GM19324 (cell line): ENCODE measurements around the gene SRCIN1.

Source experiments
- ATAC-seq: cut with Tn5 transposase; IDR thresholded peaks from one replicate; pipeline ENCODE4 v1.9.1; 2021; ENCODE audit warnings: mild to moderate bottlenecking, moderate library complexity; ENCODE audit not compliant: unreplicated experiment, low FRiP score

SRCIN1 gene

GRCh38 chr17:38617074-38617860 lies 11.5 kb upstream of the SRCIN1 start:
- ATAC-seq, result no peak

- ATAC-seq, result no peak
Observed at GRCh38 chr17:38616361-38616760, 10.6 kb upstream of the SRCIN1 start.

DNA sequence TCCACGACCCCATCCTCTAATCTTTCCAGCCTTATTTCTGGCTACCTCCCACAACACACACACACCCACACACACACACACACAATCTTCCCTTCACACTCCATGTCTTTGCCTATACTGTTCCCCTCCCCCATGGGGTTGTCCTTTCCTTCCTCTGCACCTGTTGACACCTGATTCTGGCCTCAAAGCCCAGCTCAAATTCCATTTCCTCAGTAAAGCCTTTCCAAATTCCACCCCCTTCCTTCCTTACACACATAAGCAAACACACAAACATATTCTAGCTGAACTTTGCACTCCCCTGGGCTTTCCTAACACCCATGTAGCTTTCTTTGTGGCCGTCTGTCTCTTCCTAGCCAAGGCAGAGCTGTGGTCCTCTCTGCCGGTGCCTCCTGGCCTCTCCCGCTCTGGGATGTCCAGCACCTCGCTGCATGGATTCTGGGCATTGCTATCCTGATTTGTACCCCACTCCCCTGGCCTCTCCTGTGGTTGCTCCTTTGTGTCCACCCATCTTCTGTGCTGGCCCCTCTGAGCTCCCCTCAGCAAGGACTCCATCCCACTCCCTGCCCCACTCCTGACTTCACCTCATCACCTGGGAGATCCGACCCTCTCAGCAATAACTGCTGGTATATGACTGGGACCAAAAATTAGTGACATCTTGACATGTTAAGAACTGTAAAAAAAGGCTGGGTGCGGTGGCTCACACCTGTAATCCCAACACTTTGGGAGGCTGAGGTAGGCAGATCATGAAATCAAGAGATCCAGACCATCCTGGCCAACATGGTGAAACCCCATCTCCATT lies 8.4 kb upstream of the SRCIN1 start:
- no peak for ATAC-seq

DNA sequence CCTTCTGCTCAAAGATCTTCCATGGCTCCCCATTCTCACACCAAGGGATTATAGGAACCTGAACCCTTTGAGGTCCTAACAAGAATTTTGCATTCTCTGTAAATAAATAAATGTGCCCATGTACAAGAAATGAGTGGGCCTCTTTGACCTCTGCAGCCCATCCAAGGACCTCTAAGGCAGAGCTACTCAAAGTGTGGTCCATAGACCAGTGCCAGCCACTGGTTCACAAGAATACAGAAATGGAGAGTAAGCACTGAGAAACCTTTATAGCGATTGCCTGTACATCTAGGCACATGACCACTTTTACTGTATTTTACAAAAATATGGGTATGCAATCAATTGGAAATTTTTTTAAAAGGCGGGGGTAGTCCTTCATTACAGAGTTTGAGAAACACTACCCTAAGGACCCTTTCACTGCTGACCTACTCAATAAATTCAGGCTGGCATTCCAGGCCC lies 7.8 kb upstream of the SRCIN1 start:
- ATAC-seq, result no peak

DNA sequence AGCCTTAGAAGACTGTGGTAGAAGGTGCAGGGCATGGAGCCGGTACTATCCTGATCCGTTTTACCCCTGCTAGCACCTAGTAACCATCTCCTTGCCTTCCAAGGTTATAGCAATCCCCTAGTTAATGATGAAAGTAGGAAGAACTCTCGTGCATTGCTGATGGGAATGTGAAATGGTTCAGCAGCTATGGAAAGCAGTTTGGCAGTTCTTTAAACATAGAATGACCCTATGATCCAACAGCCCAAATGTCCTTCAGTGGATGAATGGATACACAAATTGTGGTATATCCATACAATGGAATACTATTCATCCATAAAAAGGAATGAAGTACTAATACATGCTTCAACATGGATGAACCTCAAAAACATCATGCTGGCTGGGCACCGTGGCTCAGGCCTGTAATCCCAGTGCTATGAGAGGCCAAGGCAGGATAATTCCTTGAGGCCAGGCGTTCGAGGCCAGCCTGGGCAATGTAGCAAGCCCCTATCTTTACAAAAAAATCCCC lies 6.2 kb upstream of the SRCIN1 start:
- ATAC-seq, result no peak

DNA sequence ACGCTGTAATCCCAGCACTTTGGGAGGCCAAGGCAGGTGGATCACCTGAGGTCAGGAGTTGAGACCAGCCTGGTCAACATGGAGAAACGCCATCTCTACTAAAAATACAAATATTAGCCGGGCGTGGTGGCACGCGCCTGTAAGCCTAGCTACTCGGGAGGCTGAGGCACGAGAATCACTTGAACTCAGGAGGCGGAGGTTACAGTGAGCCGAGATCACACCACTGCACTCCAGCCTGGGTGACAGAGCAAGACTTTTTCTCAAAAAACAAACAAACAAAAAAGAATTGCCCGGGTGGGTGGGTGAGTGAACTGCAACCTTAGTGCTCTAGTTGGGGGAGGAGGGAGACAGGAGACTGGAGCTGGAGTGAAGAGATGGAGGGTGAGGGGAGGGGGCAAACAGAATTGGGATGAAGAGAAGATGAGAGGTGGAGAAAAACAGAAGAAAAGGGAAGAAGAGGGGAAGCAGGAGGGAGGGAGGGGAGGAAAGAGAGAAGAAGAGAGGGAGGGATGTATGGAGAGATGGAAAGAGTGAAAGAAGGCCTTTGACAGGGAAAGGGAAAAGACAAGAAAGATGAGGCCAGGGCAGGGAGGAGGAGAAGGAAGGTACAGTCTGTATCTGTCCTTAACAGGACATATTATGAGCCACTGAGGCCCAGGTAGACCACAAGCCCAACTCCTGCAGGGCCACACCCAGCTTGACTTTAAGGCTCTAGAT lies 5.5 kb upstream of the SRCIN1 start:
- ATAC-seq, result no peak

GRCh38 chr17:38609280-38610031 lies 3.7 kb upstream of the SRCIN1 start:
- ATAC-seq, result no peak

DNA sequence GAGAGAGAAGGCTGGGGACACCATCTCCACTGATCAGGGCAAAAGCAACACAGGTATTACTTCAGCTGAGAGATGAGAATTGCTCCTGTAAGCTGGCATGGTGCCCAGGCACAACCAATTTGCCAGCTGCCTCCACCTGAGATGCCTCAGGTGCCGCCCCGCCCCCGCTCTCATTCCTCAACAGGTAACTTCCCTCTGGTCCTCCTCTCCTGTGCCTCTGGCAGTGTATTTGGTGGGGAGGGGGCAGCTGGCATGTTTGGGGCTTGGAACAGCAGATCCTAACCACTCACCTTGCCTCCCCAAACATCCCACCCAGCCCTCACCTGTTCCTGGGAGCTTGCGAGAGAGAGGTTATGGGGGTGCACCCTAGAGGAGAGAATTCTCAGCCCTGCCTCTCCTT lies 2.9 kb upstream of the SRCIN1 start:
- no peak for ATAC-seq

DNA sequence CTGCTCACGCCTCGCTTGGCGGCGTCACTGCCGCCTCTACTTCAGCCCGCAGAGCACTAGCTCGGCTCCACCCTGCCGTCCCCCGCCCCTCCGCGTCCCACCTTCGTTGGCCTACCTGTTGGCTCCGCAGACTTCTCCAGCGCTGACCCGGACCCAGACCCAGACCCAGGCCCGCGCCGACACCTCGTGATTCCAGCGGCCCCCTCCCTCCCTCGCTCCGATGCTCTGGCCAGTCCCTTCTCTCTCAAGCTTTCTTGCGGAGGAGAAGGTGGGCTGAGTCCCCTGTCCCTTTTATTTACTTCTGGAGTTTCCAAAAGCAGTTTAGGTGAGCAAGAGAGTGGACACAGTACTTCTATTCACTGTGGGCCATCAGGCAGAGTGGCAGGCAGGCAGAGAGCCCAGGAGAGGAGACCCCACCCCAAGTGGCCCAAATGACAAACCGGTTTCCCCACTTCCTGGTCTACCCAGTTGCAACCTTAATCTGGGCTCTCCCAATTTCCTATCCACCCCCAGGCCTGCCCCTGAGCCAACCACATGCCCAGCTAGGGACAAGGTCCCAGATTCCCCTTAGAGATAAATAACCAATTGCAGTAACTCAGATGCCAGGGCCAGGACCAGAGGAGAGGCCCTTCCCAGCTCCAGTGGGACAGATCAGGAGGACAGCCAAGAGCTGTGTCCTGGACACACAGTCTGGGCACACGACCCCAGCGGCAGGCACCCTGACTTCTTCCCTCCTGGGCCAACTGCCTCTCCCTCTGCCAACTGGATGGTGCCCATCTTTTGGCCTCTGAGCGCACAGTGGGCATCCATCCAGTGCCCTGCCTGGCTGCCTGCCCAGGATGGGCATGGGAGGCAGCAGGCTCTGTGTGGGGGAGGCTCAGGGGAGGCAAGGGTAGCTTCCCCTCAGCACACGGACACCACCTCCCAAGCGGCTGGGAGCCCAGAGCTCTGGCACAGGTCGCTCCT lies 1.2 kb upstream of the SRCIN1 start:
- ATAC-seq, result no peak

DNA sequence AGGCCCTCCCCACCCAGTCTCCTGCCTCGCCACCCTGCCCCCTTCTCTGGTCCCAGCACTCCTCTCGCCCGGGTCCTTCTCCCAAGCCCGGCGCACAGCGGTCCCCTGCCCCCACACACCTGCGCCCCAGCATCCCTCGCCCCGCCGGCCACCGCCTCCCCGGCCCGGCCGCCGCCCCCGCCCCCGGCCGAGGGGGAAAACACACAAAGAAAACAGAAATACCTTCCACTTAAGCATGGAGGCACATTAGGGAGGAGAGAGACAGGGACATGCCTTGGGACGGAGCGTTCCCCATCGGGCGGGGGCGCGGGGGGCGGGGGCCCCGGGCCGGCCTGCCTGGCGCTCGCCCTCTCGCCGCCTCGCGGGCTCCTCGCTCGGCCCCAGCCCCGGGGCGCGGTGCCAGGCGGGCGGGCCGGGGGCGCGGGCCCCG lies 326 bp downstream of the SRCIN1 start:
- ATAC-seq, result no peak

- no peak for ATAC-seq
Observed at GRCh38 chr17:38604479-38605403, 1.0 kb downstream of the SRCIN1 start.

DNA sequence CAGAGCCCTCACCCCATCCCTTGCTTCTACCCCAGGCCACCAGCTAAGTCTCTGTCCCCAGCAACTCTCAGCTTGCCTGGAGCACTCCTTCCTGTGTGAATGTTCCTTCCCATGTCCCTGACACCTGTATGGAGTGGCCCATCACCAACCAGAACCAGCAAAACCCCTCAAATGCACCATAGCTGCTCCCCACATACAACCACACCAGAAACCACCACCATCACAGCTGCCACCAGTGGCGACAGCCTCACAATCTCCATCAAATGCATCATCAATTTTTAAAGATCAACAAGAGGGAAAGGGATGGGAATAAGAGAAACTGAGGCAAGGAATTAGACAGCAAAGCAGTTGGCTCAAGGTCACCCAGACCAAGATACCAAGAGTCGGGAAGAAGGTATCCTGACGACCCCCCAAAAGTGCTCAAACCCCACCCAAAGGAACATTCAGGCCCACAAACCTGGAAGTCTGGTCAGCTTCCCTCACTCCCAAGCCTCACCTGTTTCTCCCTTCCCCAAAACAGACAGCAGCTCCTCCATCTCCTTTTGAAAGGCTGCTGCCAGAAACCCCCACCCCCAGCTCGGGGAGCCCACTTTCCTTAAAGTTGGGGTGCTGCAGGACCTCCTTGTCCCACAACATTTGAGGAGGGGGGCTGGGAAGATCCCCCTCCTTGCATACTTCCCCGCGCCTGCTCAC lies 1.8 kb downstream of the SRCIN1 start:
- ATAC-seq, result no peak

GRCh38 chr17:38602956-38603785 lies 2.6 kb downstream of the SRCIN1 start:
- ATAC-seq, result no peak

GRCh38 chr17:38602453-38602852 lies 3.3 kb downstream of the SRCIN1 start:
- ATAC-seq, result no peak

GRCh38 chr17:38601539-38602351 lies 4.0 kb downstream of the SRCIN1 start:
- no peak for ATAC-seq

- no peak for ATAC-seq
Observed at GRCh38 chr17:38600906-38601305, 4.8 kb downstream of the SRCIN1 start.
